IMR-90 (cell line): ENCODE data around the gene LMTK2. TPM values are rescaled to one million over a fixed set of nuclear protein-coding genes. Genes with fewer than 3 reads are reported as not detected.

ENCODE experiments used
- ATAC-seq: fragments of 200-7000 bp; cut with Tn5 transposase; 2 replicates; pipeline ENCODE4 v1.9.1; 2020; ENCODE audit warnings: low read depth, mild to moderate bottlenecking, moderate library complexity
- BruUV-seq: library from RNA; stranded (reverse); fragments of 400-500 nt; replicated peaks from 2 replicates; lab custom pipeline; 2021; lab: Mats Ljungman, UMichigan
- CTCF ChIA-PET: fragments of 300-600 bp; formaldehyde crosslinking; extraction: SDS; loops from one replicate; lab custom pipeline; 2021; ENCODE audit warnings: antibody characterized with exemption; lab: Yijun Ruan, JAX
- POLR2A ChIA-PET: fragments of 300-600 bp; sonication (Branson Sonifier 250); formaldehyde crosslinking; loops from one replicate; lab custom pipeline; 2022; ENCODE audit warnings: antibody characterized with exemption; ENCODE audit not compliant: unreplicated experiment; lab: Charles Lee
- DNase-seq: peaks from one replicate; pipeline ENCODE4 v3.0.0; 2013
- H2AFZ ChIP-seq: replicated peaks from 2 replicates; pipeline ENCODE3; 2013; ENCODE audit warnings: low read length, mild to moderate bottlenecking; ENCODE audit not compliant: poor library complexity
- H2AK5ac ChIP-seq: 2 replicates; pipeline ENCODE4 v1.6.1; 2013; ENCODE audit warnings: low read depth, low read length, inconsistent platforms
- H2AK9ac ChIP-seq: replicated peaks from 2 replicates; pipeline ENCODE3; 2013; ENCODE audit warnings: mild to moderate bottlenecking, low read depth, low read length, moderate library complexity; ENCODE audit not compliant: poor library complexity
- H2BK120ac ChIP-seq: 2 replicates; pipeline ENCODE4 v1.6.1; 2013; ENCODE audit warnings: low read depth, low read length, inconsistent platforms
- H2BK15ac ChIP-seq: 3 replicates; pipeline ENCODE4 v1.6.1; 2013; ENCODE audit warnings: low read depth, low read length, inconsistent platforms
- H2BK20ac ChIP-seq: 2 replicates; pipeline ENCODE4 v1.6.1; 2013; ENCODE audit warnings: low read depth, mild to moderate bottlenecking, inconsistent platforms, low read length, moderate library complexity
- H2BK5ac ChIP-seq: 2 replicates; pipeline ENCODE4 v1.6.1; 2013; ENCODE audit warnings: mild to moderate bottlenecking, low read depth, low read length, inconsistent platforms; ENCODE audit not compliant: poor library complexity, severe bottlenecking
- H3K14ac ChIP-seq: replicated peaks from 2 replicates; pipeline ENCODE4 v1.6.1; 2013; ENCODE audit warnings: low read depth, low read length, inconsistent platforms
- H3K18ac ChIP-seq: 2 replicates; pipeline ENCODE4 v1.6.1; 2013; ENCODE audit warnings: low read depth, low read length, control low read depth
- H3K23ac ChIP-seq: 2 replicates; pipeline ENCODE4 v1.6.1; 2013; ENCODE audit warnings: low read depth, low read length, inconsistent platforms
- H3K27ac ChIP-seq: 2 replicates; pipeline ENCODE4 v1.5.1; 2013; ENCODE audit warnings: mild to moderate bottlenecking, control low read depth, low read length; ENCODE audit not compliant: insufficient read depth
- H3K27me3 ChIP-seq: 2 replicates; pipeline ENCODE4 v1.6.1; 2013; ENCODE audit warnings: low read length; ENCODE audit not compliant: control insufficient read depth, insufficient read depth
- H3K36me3 ChIP-seq: 2 replicates; pipeline ENCODE4 v1.6.1; 2013; ENCODE audit warnings: low read length, mixed read lengths; ENCODE audit not compliant: control insufficient read depth, insufficient read depth
- H3K4ac ChIP-seq: 2 replicates; pipeline ENCODE4 v1.6.1; 2013; ENCODE audit warnings: low read depth, low read length, inconsistent platforms
- H3K4me1 ChIP-seq: 2 replicates; pipeline ENCODE4 v1.6.1; 2013; ENCODE audit warnings: low read length, mixed read lengths; ENCODE audit not compliant: control insufficient read depth, insufficient read depth
- H3K4me2 ChIP-seq: 2 replicates; pipeline ENCODE4 v1.6.1; 2013; ENCODE audit warnings: low read depth, mild to moderate bottlenecking, control low read depth, low read length, moderate library complexity
- H3K4me3 ChIP-seq: 2 replicates; pipeline ENCODE4 v1.5.1; 2013; ENCODE audit warnings: low read depth, mild to moderate bottlenecking, control low read depth, low read length, moderate library complexity; ENCODE audit not compliant: insufficient read depth
- H3K56ac ChIP-seq: 2 replicates; pipeline ENCODE4 v1.6.1; 2013; ENCODE audit warnings: low read length, inconsistent platforms; ENCODE audit not compliant: insufficient read depth; ENCODE audit errors: extremely low read depth
- H3K79me1 ChIP-seq, 2 experiments: 2 replicates each; pipeline ENCODE4 v1.6.1; 2013; ENCODE audit warnings: low read length in 2 of 2, inconsistent platforms in 1 of 2, low read depth in 1 of 2
- H3K9ac ChIP-seq: 2 replicates; pipeline ENCODE4 v1.6.1; 2013; ENCODE audit warnings: low read depth, low read length, control low read depth
- H3K9me1 ChIP-seq: 2 replicates; pipeline ENCODE4 v1.6.1; 2013; ENCODE audit warnings: low read length, inconsistent platforms; ENCODE audit not compliant: insufficient read depth
- H3K9me3 ChIP-seq: 2 replicates; pipeline ENCODE4 v1.6.1; 2013; ENCODE audit warnings: low read length; ENCODE audit not compliant: control insufficient read depth, insufficient read depth
- H4K20me1 ChIP-seq: 2 replicates; pipeline ENCODE4 v1.6.1; 2013; ENCODE audit warnings: low read length, inconsistent platforms; ENCODE audit not compliant: insufficient read depth
- H4K5ac ChIP-seq: 2 replicates; pipeline ENCODE4 v1.6.1; 2013; ENCODE audit warnings: mild to moderate bottlenecking, low read depth, low read length, control low read depth
- H4K8ac ChIP-seq, 2 experiments: 2 replicates each; pipeline ENCODE4 v1.6.1; 2013; ENCODE audit warnings: low read depth in 2 of 2, low read length in 2 of 2, control low read depth in 1 of 2, inconsistent platforms in 1 of 2
- H4K91ac ChIP-seq: 2 replicates; pipeline ENCODE4 v1.6.1; 2013; ENCODE audit warnings: low read depth, low read length, inconsistent platforms; ENCODE audit not compliant: insufficient read depth
- BHLHE40 ChIP-seq: fragments of 150-350 bp; IDR thresholded peaks from 2 replicates; pipeline ENCODE4 v1.6.1; 2016; ENCODE audit warnings: mild to moderate bottlenecking, low read depth, low read length
- CHD1 ChIP-seq: IDR thresholded peaks from 2 replicates; pipeline ENCODE4 v1.6.1; 2012; ENCODE audit warnings: low read depth, low read length, improper control_type of control experiment
- MAFK ChIP-seq: IDR thresholded peaks from 2 replicates; pipeline ENCODE4 v1.6.1; 2012; ENCODE audit warnings: low read depth, low read length, improper control_type of control experiment
- MAZ ChIP-seq: IDR thresholded peaks from 2 replicates; pipeline ENCODE4 v1.6.1; 2012; ENCODE audit warnings: low read depth, mild to moderate bottlenecking, low read length, improper control_type of control experiment, moderate library complexity, borderline replicate concordance
- MXI1 ChIP-seq: IDR thresholded peaks from 2 replicates; pipeline ENCODE4 v1.6.1; 2012; ENCODE audit warnings: low read depth, mild to moderate bottlenecking, low read length, moderate library complexity, borderline replicate concordance
- POLR2A ChIP-seq: IDR thresholded peaks from 2 replicates; pipeline ENCODE4 v1.6.1; 2012; ENCODE audit warnings: mild to moderate bottlenecking, low read depth, low read length
- RAD21 ChIP-seq: IDR thresholded peaks from 2 replicates; pipeline ENCODE4 v1.6.1; 2012; ENCODE audit warnings: low read length, improper control_type of control experiment
- RCOR1 ChIP-seq: IDR thresholded peaks from 2 replicates; pipeline ENCODE4 v1.6.1; 2012; ENCODE audit warnings: mild to moderate bottlenecking, low read length, improper control_type of control experiment; ENCODE audit not compliant: insufficient replicate concordance
- RFX5 ChIP-seq: IDR thresholded peaks from 2 replicates; pipeline ENCODE4 v1.8.0; 2012; ENCODE audit warnings: low read depth, mild to moderate bottlenecking, low read length, moderate library complexity
- SMC3 ChIP-seq: fragments of 150-350 bp; IDR thresholded peaks from 2 replicates; pipeline ENCODE4 v1.6.1; 2016; ENCODE audit warnings: low read depth, mild to moderate bottlenecking, antibody characterized with exemption, low read length, moderate library complexity
- WGBS, 2 experiments: methylation state at CpG; one replicate each; pipeline versions ENCODE4 v1.1.5 to v1.1.7; 2013; ENCODE audit warnings: missing lambda C conversion rate in 2 of 2; ENCODE audit not compliant: insufficient read length in 1 of 2; ENCODE audit errors: extremely low coverage in 2 of 2; 5-methylcytosine and 5-hydroxymethylcytosine counted together
- dilution Hi-C: fragments of 300-500 bp; cut with HindIII; formaldehyde crosslinking; loops from one replicate; pipeline ENCODE4 v1.14.3; 2018; ENCODE audit warnings: low sequenced_read_pairs; ENCODE audit not compliant: unreplicated experiment
- in situ Hi-C: fragments of 300-500 bp; cut with MboI; formaldehyde crosslinking; loops from 3 replicates; pipeline ENCODE4 v1.14.3; 2019; ENCODE audit warnings: low sequenced_read_pairs, inconsistent platforms, mixed read lengths
- intact Hi-C: fragments of 100-400 bp; cut with micrococcal nuclease; formaldehyde crosslinking; loops from 2 replicates; pipeline ENCODE4 v1.10.0; 2022
- polyA plus RNA-seq, 3 experiments: library from polyadenylated mRNA; depleted of rRNA; stranded (reverse); fragments of >200 nt; gene quantifications; 2 replicates each; pipeline ENCODE4 v1.2.3, GENCODE V29; 2012; ENCODE audit warnings: low replicate concordance in 1 of 3
- total RNA-seq: library from RNA; depleted of rRNA; stranded (reverse); fragments of >200 nt; gene quantifications from 2 replicates; pipeline ENCODE4 v1.2.3, GENCODE V29; 2012
- TF ChIP-seq, protein P1 (sequence below): fragments of 150-350 bp; IDR thresholded peaks from 2 replicates; pipeline ENCODE4 v1.6.1; 2017; ENCODE audit warnings: mild to moderate bottlenecking, antibody characterized with exemption, low read length, low read depth
- TF ChIP-seq, protein P2 (sequence below): fragments of 150-350 bp; IDR thresholded peaks from 2 replicates; pipeline ENCODE4 v1.6.1; 2016; ENCODE audit warnings: low read depth, mild to moderate bottlenecking, low read length, moderate library complexity, borderline replicate concordance

LMTK2 gene
- total and polyA plus RNA-seq, 2 of the 4 experiments (the other 2 are of a cell fraction) = 4.4 to 5.0 TPM

- H4K8ac ChIP-seq = no peak overlapping the region
- no peaks in the 10 kb centered on the region for H3K9me3 ChIP-seq
- peaks cover 12% of the 10 kb centered on the region in 2 experiments; a peak in 3 of 4 replicates for H3K79me1 ChIP-seq
- no peak overlapping the region for H3K14ac ChIP-seq
- peaks cover 15% of the 10 kb centered on the region; the same call in 1 of the 2 replicates for H4K20me1 ChIP-seq
- TF ChIP-seq RCOR1 (no peak), MAFK (no peak), BHLHE40 (no peak), MXI1 (no peak), RAD21 (no peak), POLR2A (no peak), SMC3 (no peak), MAZ (no peak), RFX5 (no peak), CHD1 (no peak)
- TF ChIP-seq, protein P1, sequence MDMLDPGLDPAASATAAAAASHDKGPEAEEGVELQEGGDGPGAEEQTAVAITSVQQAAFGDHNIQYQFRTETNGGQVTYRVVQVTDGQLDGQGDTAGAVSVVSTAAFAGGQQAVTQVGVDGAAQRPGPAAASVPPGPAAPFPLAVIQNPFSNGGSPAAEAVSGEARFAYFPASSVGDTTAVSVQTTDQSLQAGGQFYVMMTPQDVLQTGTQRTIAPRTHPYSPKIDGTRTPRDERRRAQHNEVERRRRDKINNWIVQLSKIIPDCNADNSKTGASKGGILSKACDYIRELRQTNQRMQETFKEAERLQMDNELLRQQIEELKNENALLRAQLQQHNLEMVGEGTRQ = no peak
- TF ChIP-seq, protein P2, sequence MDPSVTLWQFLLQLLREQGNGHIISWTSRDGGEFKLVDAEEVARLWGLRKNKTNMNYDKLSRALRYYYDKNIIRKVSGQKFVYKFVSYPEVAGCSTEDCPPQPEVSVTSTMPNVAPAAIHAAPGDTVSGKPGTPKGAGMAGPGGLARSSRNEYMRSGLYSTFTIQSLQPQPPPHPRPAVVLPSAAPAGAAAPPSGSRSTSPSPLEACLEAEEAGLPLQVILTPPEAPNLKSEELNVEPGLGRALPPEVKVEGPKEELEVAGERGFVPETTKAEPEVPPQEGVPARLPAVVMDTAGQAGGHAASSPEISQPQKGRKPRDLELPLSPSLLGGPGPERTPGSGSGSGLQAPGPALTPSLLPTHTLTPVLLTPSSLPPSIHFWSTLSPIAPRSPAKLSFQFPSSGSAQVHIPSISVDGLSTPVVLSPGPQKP = no peak
- no peak for DNase-seq
- H4K91ac ChIP-seq = no peak overlapping the region
- no peak overlapping the region for H3K23ac ChIP-seq
- no peaks in the 10 kb centered on the region for H3K36me3 ChIP-seq
- H2AFZ ChIP-seq = no peak overlapping the region
- H4K5ac ChIP-seq = no peak overlapping the region
- H3K4me1 ChIP-seq = peaks cover 5% of the 10 kb centered on the region; the same call in 1 of the 2 replicates
- H2BK15ac ChIP-seq = no peak overlapping the region
- no peak for ATAC-seq
- intact Hi-C loops (no loop called here), dilution Hi-C loops (no loop called here), in situ Hi-C loops (no loop called here)
- H3K4ac ChIP-seq = no peak overlapping the region
- H3K9me1 ChIP-seq = no peaks in the 10 kb centered on the region; the same call in 1 of the 2 replicates
- H2BK120ac ChIP-seq = no peak overlapping the region
- H2BK5ac ChIP-seq = no peak overlapping the region
- WGBS, 2 experiments = no CpG with 5 or more reads among the region's 4 CpGs
- POLR2A ChIA-PET = no interaction called here
- H2AK5ac ChIP-seq = no peak overlapping the region
- no peak overlapping the region for H3K56ac ChIP-seq
- CTCF ChIA-PET = no interaction called here
- H3K18ac ChIP-seq = no peak overlapping the region
- no TSS peak for BruUV-seq
- no peaks in the 10 kb centered on the region for H3K27me3 ChIP-seq
- H3K9ac ChIP-seq = no peak overlapping the region
- H3K4me3 ChIP-seq = no peak overlapping the region
- H2AK9ac ChIP-seq = no peak overlapping the region
- no peak overlapping the region for H3K4me2 ChIP-seq
- H2BK20ac ChIP-seq = no peak overlapping the region
- no peak overlapping the region for H3K27ac ChIP-seq
These were observed 24.3 kb downstream of the LMTK2 start for GRCh38 chr7:98130959-98131358.
